Activated effector memory CD4-positive, alpha-beta T cell treated with anti-CD3 and anti-CD28 coated beads, Interleukin-2, amount 50 U/mL, for 16 hours (primary cell): ENCODE measurements around the gene FADS3.

ENCODE experiments used
- DNase-seq: peaks from one replicate; pipeline ENCODE4 v3.0.0-alpha.2; 2020

The FADS3 gene

GRCh38 chr11:61891331-61892084 lies at the start of gene FADS3:
FADS3 (minus strand) TSS chr11:61891545; CDS start chr11:61891381, 164 bp downstream.
- peak; percentile 89 for DNase-seq

GRCh38 chr11:61940466-61940865 lies 49.1 kb upstream of the FADS3 start:
- DNase-seq: no peak

- DNase-seq: no peak
Observed at GRCh38 chr11:61935861-61936260, 44.5 kb upstream of the FADS3 start.

- DNase-seq: no peak
Observed at GRCh38 chr11:61930933-61931332, 39.6 kb upstream of the FADS3 start.

- DNase-seq: no peak
Observed at GRCh38 chr11:61928606-61929005, 37.3 kb upstream of the FADS3 start.

- no peak for DNase-seq
Observed at GRCh38 chr11:61927501-61927900, 36.2 kb upstream of the FADS3 start.

GRCh38 chr11:61926235-61926634 lies 34.9 kb upstream of the FADS3 start:
- DNase-seq: no peak

GRCh38 chr11:61925736-61926135 lies 34.4 kb upstream of the FADS3 start:
- no peak for DNase-seq

- no peak for DNase-seq
Observed at GRCh38 chr11:61924064-61924455, 32.7 kb upstream of the FADS3 start.

GRCh38 chr11:61923166-61924063 lies 32.1 kb upstream of the FADS3 start:
- DNase-seq: peak; percentile 57

- no peak for DNase-seq
Observed at GRCh38 chr11:61922539-61922938, 31.2 kb upstream of the FADS3 start.

GRCh38 chr11:61921446-61921845 lies 30.1 kb upstream of the FADS3 start:
- DNase-seq: no peak

GRCh38 chr11:61919705-61920631 lies 28.6 kb upstream of the FADS3 start:
- peak; percentile 60 for DNase-seq

GRCh38 chr11:61918938-61919704 lies 27.8 kb upstream of the FADS3 start:
- DNase-seq: no peak

- no peak for DNase-seq
Observed at GRCh38 chr11:61918251-61918937, 27.0 kb upstream of the FADS3 start.

- peak; percentile 62 for DNase-seq
Observed at GRCh38 chr11:61917334-61918109, 26.2 kb upstream of the FADS3 start, which contains the start of gene RAB3IL1. RAB3IL1 (minus strand) TSS chr11:61917566; CDS start chr11:61917367, 199 bp downstream.

- peak; percentile 59 for DNase-seq
Observed at GRCh38 chr11:61916737-61917333, 25.5 kb upstream of the FADS3 start.

GRCh38 chr11:61914471-61915171 lies 23.3 kb upstream of the FADS3 start:
- DNase-seq: no peak

- DNase-seq: peak; percentile 45
Observed at GRCh38 chr11:61913699-61914395, 22.5 kb upstream of the FADS3 start.
